ENCODE data around the gene USP7. TPM values are rescaled to one million over a fixed set of nuclear protein-coding genes. Genes with fewer than 3 reads are reported as not detected.
A peak's percentile ranks its signal among the peaks of the same experiment; 100 is the strongest.
"Not testable (repeated sequence)": the region's sequence is repeated elsewhere in the genome, so short reads cannot be mapped to it uniquely, and the experiment has no call there.

Gene USP7
- total and polyA plus RNA-seq, 8 donors: 70.4 to 159 (median 119) TPM

DNA sequence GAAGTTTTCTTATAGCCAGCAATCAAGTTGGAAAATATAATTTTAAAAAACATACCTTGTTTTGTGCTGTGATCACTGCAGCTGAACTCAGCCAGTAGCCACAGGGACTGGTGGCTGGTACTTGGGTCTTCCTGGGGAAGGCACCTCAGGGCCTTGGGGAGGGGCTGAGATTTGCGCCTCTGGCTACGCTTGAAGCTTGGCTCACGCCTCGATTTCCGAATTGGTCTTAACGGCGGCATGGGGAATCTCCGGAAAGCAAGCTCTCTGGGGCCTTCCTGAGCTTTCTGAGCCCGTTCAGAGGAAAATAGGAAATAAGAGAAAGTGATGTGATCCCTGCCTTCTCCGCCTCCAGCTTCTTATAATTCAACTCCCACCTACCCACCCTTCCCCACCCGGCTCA lies 11.3 kb upstream of the USP7 start:
- no peak overlapping the region for H3K27ac ChIP-seq
- H3K36me3 ChIP-seq: no peaks in the 10 kb centered on the region
- DNase-seq: no peak
- TF ChIP-seq, protein P1, sequence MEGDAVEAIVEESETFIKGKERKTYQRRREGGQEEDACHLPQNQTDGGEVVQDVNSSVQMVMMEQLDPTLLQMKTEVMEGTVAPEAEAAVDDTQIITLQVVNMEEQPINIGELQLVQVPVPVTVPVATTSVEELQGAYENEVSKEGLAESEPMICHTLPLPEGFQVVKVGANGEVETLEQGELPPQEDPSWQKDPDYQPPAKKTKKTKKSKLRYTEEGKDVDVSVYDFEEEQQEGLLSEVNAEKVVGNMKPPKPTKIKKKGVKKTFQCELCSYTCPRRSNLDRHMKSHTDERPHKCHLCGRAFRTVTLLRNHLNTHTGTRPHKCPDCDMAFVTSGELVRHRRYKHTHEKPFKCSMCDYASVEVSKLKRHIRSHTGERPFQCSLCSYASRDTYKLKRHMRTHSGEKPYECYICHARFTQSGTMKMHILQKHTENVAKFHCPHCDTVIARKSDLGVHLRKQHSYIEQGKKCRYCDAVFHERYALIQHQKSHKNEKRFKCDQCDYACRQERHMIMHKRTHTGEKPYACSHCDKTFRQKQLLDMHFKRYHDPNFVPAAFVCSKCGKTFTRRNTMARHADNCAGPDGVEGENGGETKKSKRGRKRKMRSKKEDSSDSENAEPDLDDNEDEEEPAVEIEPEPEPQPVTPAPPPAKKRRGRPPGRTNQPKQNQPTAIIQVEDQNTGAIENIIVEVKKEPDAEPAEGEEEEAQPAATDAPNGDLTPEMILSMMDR (IDR thresholded peaks at IDR 0.05): no peak
- no peaks in the 10 kb centered on the region for H3K9me3 ChIP-seq
- intact Hi-C loops (cut with DNase I): no loop called here
- H3K27me3 ChIP-seq: no peaks in the 10 kb centered on the region
- H3K4me3 ChIP-seq: no peak overlapping the region
- ATAC-seq: no peak
- no peaks in the 10 kb centered on the region for H3K4me1 ChIP-seq

DNA sequence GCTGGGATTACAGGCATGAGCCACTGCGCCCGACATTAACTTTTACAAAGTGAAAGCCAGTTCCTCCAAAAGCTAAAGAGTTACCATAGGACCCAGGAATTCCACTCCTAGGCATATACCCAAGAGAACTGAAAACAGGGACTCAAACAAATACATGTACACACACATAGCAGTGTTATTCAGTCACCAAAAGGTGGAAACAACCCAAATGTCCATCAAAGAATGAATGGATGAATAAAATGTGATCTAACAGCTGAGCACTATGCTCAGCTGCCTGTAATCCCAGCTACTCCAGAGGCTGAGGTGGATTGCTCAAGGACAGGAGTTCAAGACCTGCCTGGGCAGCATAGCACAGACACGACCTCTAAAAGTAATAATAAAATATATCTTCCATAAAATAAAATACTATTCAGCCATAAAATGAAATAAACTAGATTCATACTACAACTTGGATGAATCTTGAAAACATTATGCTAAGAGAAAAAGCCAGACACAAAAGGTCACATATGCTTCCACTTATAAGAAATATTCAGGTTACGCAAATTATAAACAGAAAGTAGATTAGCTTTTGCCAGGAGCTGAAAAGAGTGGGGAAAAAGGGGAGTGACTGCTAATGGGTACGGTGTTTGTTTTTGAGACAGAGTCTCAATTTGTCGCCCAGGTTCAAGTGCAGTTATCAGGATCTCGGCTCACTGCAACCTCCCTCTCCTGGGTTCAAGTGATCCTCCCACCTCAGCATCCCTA lies 9.3 kb upstream of the USP7 start:
- ATAC-seq: peak; percentile 19
- H3K27ac ChIP-seq: no peak overlapping the region
- no peaks in the 10 kb centered on the region for H3K27me3 ChIP-seq
- no peaks in the 10 kb centered on the region for H3K9me3 ChIP-seq
- intact Hi-C loops (cut with DNase I): no loop called here
- DNase-seq: no peak
- no peak overlapping the region for H3K4me3 ChIP-seq
- H3K4me1 ChIP-seq: no peaks in the 10 kb centered on the region
- H3K36me3 ChIP-seq: no peaks in the 10 kb centered on the region
- TF ChIP-seq, protein P1 (IDR thresholded peaks at IDR 0.05): no peak

DNA sequence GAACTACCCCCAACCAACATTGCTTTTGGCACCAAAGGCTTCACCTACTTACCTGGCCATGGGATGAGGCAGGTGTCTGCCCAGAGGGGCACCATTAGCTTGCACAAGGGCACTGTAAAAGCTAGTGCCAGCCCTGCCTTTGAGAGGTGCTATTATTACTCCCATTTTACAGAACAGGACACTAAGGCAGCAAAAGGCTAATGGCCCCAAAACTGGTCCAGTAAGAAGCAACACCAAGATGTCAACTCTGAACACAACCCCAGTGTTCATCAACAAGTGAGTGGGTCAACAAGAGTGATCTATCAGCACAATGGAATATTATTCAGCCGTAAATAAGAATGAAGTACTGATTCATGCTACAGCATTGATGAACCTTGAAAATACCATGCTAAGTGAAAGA lies 7.7 kb upstream of the USP7 start:
- TF ChIP-seq, protein P1 (IDR thresholded peaks at IDR 0.05): no peak
- Histone ChIP-seq H3K4me3 (no peak overlapping the region), H3K9me3 (no peaks in the 10 kb centered on the region), H3K27me3 (no peaks in the 10 kb centered on the region), H3K36me3 (no peaks in the 10 kb centered on the region), H3K4me1 (no peaks in the 10 kb centered on the region), H3K27ac (no peak overlapping the region)
- intact Hi-C loops (cut with DNase I): no loop called here
- DNase-seq (no peak), ATAC-seq (no peak)

DNA sequence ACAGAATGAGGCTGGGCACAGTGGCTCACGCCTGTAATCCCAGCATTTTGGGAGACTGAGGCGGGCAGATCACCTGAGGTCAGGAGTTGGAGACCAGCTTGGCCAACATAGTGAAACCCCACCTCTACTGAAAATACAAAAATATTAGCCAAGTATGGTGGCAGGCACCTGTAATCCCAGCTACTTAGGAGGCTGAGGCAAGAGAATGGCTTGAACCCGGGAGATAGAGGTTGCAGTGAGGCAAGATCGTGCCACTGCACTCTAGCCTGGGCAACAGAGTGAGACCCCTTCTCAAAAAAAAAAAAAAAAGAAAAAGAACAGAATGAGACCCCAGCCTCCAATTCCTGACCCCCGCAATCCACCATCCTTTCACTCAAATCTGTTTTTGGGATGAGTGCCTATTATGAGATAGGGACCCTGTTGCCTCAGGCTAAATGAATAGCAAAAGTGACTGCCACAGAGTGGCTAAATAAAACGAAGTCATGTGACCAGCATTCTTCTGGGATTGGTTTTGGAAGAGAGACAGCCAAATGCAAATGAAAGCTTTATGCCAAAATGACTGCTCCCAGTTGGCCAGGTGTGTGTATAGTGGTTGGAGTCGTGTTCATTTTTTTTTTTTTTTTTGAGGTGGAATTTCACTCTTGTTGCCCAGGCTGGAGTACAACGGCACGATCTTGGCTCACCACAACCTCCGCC lies 5.6 kb upstream of the USP7 start:
- intact Hi-C loops (cut with DNase I); ATAC-seq; H3K27me3 ChIP-seq; H3K4me1 ChIP-seq; H3K36me3 ChIP-seq; H3K9me3 ChIP-seq; H3K4me3 ChIP-seq; H3K27ac ChIP-seq; DNase-seq: not testable (repeated sequence)

DNA sequence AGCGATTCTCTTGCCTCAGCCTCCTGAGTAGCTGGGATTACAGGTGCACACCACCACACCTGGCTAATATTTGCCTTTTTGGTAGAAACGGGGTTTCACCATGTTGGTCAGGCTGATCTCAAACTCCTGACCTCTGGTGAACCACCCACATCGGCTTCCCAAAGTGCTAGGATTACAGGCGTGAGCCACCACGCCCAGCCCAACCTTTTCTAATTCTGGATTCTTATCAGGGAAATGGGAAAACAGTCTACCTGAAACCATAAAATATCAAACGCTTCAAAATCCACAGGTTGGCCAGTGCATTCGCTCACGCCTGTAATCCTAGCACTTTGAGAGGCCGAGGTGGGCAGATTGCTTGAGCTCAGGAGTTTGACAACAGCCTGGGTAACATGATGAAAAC lies 4.3 kb upstream of the USP7 start:
- H3K9me3 ChIP-seq; H3K27me3 ChIP-seq; intact Hi-C loops (cut with DNase I); H3K4me3 ChIP-seq; H3K4me1 ChIP-seq; H3K36me3 ChIP-seq; H3K27ac ChIP-seq; ATAC-seq; DNase-seq: not testable (repeated sequence)

DNA sequence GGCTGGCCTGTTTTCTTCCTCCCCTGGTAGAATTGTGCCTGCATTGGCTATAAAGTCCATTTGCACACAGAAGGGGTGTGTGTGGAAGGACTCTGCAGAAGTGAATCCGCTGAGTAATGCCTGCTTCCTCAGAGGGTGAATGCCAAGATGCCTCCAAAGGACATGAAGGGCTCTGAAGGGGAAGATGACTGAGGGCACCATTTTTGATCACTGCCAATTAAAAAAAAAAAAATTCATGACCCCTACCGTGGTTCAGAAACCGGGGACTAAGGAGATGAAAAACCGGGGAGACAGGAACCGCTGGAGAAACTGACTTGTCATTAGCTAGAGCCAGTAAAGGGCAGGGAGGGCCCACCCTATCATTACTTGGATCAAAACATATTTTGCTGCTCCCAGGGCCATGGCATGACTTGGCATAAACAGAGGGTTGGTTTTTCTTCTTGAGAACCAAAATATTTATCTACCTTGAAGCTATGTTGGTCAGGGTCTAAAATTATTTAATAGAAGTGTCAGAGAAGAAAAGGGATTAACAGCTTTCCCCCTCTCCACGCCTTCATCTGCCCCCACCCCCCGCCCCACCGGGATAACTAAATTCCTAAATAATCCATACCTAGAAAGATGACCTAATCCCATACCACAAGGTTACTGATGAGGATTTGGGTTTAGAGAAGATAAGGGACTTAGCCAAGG lies 3.6 kb upstream of the USP7 start:
- intact Hi-C loops (cut with DNase I): no loop called here
- H3K36me3 ChIP-seq: no peaks in the 10 kb centered on the region
- peaks cover 0 to 12% of the 10 kb centered on the region in 2 donors for H3K4me1 ChIP-seq
- no peaks in the 10 kb centered on the region for H3K9me3 ChIP-seq
- no peak for ATAC-seq
- H3K27ac ChIP-seq: no peak overlapping the region
- no peaks in the 10 kb centered on the region for H3K27me3 ChIP-seq
- H3K4me3 ChIP-seq: no peak overlapping the region
- no peak for DNase-seq
- TF ChIP-seq, protein P1 (IDR thresholded peaks at IDR 0.05): no peak
